ENCODE measurements around the gene AK9. TPM values are rescaled to one million over a fixed set of nuclear protein-coding genes. Genes with fewer than 3 reads are reported as not detected.

AK9 gene
- total RNA-seq, 1 donor from 2014 or later = 8.2 TPM

GRCh38 chr6:109626311-109626710, 64.7 kb downstream of the AK9 start:
- Histone ChIP-seq H3K27ac (no peak overlapping the region), H3K9ac (no peak overlapping the region), H3K4me2 (no peak overlapping the region), H3K27me3 (no peaks in the 10 kb centered on the region), H3K4me3 (no peak overlapping the region), H3K9me3 (ENCODE audit: low read depth) (no peaks in the 10 kb centered on the region), H3K36me3 (no peaks in the 10 kb centered on the region), H3K79me2 (ENCODE audit: low read depth) (no peaks in the 10 kb centered on the region), H3F3A (ENCODE audit: low read depth) (peaks cover 6% of the 10 kb centered on the region), H3K4me1 (no peaks in the 10 kb centered on the region), H4K20me1 (ENCODE audit: low read depth) (no peaks in the 10 kb centered on the region), H2AFZ (replicated peaks) (no peak overlapping the region)
- TF ChIP-seq CTCF (IDR thresholded peaks at IDR 0.05) = no peak
- no peak for TF ChIP-seq EZH2 (IDR thresholded peaks at IDR 0.05)
- TF ChIP-seq EZH2phosphoT487 (IDR thresholded peaks at IDR 0.05) = no peak
- Mint-ChIP-seq H3K27me3 (ENCODE audit: insufficient read depth, low read depth) (no peaks in the 10 kb centered on the region), H3K27ac (no peak overlapping the region), H3K4me1 (no peaks in the 10 kb centered on the region), H3K36me3 (peaks cover 2% of the 10 kb centered on the region), H3K9me3 (peaks cover 11% of the 10 kb centered on the region), H3K4me3 (no peak overlapping the region)
- DNase-seq (ENCODE audit: low spot score) = no peak

GRCh38 chr6:109625199-109625598, 65.8 kb downstream of the AK9 start:
- TF ChIP-seq EZH2phosphoT487 (IDR thresholded peaks at IDR 0.05) (no peak), CTCF (IDR thresholded peaks at IDR 0.05) (no peak), EZH2 (IDR thresholded peaks at IDR 0.05) (no peak)
- H3K4me3 Mint-ChIP-seq = no peak overlapping the region

GRCh38 chr6:109623288-109623687, 67.7 kb downstream of the AK9 start:
- TF ChIP-seq EZH2 (IDR thresholded peaks at IDR 0.05) (no peak), EZH2phosphoT487 (IDR thresholded peaks at IDR 0.05) (no peak), CTCF (IDR thresholded peaks at IDR 0.05) (no peak)

More at GRCh38 chr6:109625199-109625598, 65.8 kb downstream of the AK9 start:
- no peaks in the 10 kb centered on the region for H3K9me3 ChIP-seq (ENCODE audit: low read depth)
- no peak overlapping the region for H3K27ac ChIP-seq
- no peaks in the 10 kb centered on the region for H3K27me3 Mint-ChIP-seq (ENCODE audit: insufficient read depth, low read depth)
- no peak overlapping the region for H3K4me2 ChIP-seq
- H3K4me3 ChIP-seq = no peak overlapping the region
- no peak overlapping the region for H2AFZ ChIP-seq (replicated peaks)
- no peaks in the 10 kb centered on the region for H3K36me3 ChIP-seq
- peaks cover 11% of the 10 kb centered on the region for H3K9me3 Mint-ChIP-seq
- H3K36me3 Mint-ChIP-seq = peaks cover 2% of the 10 kb centered on the region
- DNase-seq (ENCODE audit: low spot score) = no peak
- H4K20me1 ChIP-seq (ENCODE audit: low read depth) = no peaks in the 10 kb centered on the region
- H3K27ac Mint-ChIP-seq = no peak overlapping the region
- no peaks in the 10 kb centered on the region for H3K79me2 ChIP-seq (ENCODE audit: low read depth)
- no peaks in the 10 kb centered on the region for H3K4me1 Mint-ChIP-seq
- peaks cover 6% of the 10 kb centered on the region for H3F3A ChIP-seq (ENCODE audit: low read depth)
- no peak overlapping the region for H3K9ac ChIP-seq
- H3K4me1 ChIP-seq = no peaks in the 10 kb centered on the region
- H3K27me3 ChIP-seq = no peaks in the 10 kb centered on the region

More at GRCh38 chr6:109623288-109623687, 67.7 kb downstream of the AK9 start:
- Mint-ChIP-seq H3K4me1 (no peaks in the 10 kb centered on the region), H3K4me3 (no peak overlapping the region), H3K27ac (no peak overlapping the region), H3K27me3 (ENCODE audit: insufficient read depth, low read depth) (no peaks in the 10 kb centered on the region), H3K36me3 (peaks cover 2% of the 10 kb centered on the region), H3K9me3 (peaks cover 11% of the 10 kb centered on the region)
- no peak for DNase-seq (ENCODE audit: low spot score)
- H3K9ac ChIP-seq = no peak overlapping the region
- H3K27ac ChIP-seq = no peak overlapping the region
- H3K9me3 ChIP-seq (ENCODE audit: low read depth) = no peaks in the 10 kb centered on the region
- no peak overlapping the region for H3K4me2 ChIP-seq
- H4K20me1 ChIP-seq (ENCODE audit: low read depth) = no peaks in the 10 kb centered on the region
- no peaks in the 10 kb centered on the region for H3K79me2 ChIP-seq (ENCODE audit: low read depth)
- peaks cover 6% of the 10 kb centered on the region for H3F3A ChIP-seq (ENCODE audit: low read depth)
- no peaks in the 10 kb centered on the region for H3K4me1 ChIP-seq
- no peak overlapping the region for H2AFZ ChIP-seq (replicated peaks)
- no peaks in the 10 kb centered on the region for H3K36me3 ChIP-seq
- no peaks in the 10 kb centered on the region for H3K27me3 ChIP-seq
- H3K4me3 ChIP-seq = no peak overlapping the region

Data from neural progenitor cell (in vitro differentiated cells).